Choroid plexus epithelial cell (primary cell): ENCODE measurements around the gene MAPKAPK2.

Experiments used
- DNase-seq: peaks from one replicate; pipeline ENCODE4 v3.0.0-alpha.2; 2010; ENCODE audit warnings: low read depth
- H3K4me3 ChIP-seq: 2 replicates; pipeline ENCODE4 v1.5.1; 2011; ENCODE audit warnings: low read depth, mild to moderate bottlenecking, control low read depth, low read length, moderate library complexity
- CTCF ChIP-seq: conservative IDR thresholded peaks from 2 replicates; pipeline ENCODE4 v1.5.1; 2011; ENCODE audit warnings: low read depth, mild to moderate bottlenecking, control low read depth, inconsistent platforms, low read length, moderate library complexity

MAPKAPK2 gene

DNA sequence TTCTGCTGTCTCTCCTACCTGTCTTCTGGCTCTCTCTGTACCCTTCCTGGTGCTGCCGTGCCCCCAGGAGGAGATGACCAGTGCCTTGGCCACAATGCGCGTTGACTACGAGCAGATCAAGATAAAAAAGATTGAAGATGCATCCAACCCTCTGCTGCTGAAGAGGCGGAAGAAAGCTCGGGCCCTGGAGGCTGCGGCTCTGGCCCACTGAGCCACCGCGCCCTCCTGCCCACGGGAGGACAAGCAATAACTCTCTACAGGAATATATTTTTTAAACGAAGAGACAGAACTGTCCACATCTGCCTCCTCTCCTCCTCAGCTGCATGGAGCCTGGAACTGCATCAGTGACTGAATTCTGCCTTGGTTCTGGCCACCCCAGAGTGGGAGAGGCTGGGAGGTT, 47.8 kb downstream of the MAPKAPK2 start:
- TF ChIP-seq CTCF: no peak
- H3K4me3 ChIP-seq: no peak overlapping the region
- no peak for DNase-seq

GRCh38 chr1:206732992-206733391, 48.3 kb downstream of the MAPKAPK2 start:
- no peak for DNase-seq
- H3K4me3 ChIP-seq: no peak overlapping the region
- no peak for TF ChIP-seq CTCF

GRCh38 chr1:206734499-206735142, 49.9 kb downstream of the MAPKAPK2 start:
- H3K4me3 ChIP-seq: no peak overlapping the region
- peak; percentile 62 for DNase-seq

GRCh38 chr1:206735553-206736031, 50.9 kb downstream of the MAPKAPK2 start:
- DNase-seq: peak; percentile 56
- no peak for TF ChIP-seq CTCF
- no peak overlapping the region for H3K4me3 ChIP-seq

More at GRCh38 chr1:206734499-206735142, 49.9 kb downstream of the MAPKAPK2 start:
- TF ChIP-seq CTCF: peak; percentile 84

GRCh38 chr1:206736878-206737728, 52.4 kb downstream of the MAPKAPK2 start:
- DNase-seq: no peak
- no peak overlapping the region for H3K4me3 ChIP-seq
- TF ChIP-seq CTCF: no peak

- no peak for TF ChIP-seq CTCF
- no peak overlapping the region for H3K4me3 ChIP-seq
- DNase-seq: no peak
These were observed 53.1 kb downstream of the MAPKAPK2 start for GRCh38 chr1:206737729-206738201.
